Stimulated activated CD8-positive, alpha-beta memory T cell treated with anti-CD3 and anti-CD28 coated beads, Interleukin-15, amount 100 ng/mL, for 24 hours (primary cell): ENCODE data around the gene DSG1.
"Not testable (repeated sequence)": the region's sequence is repeated elsewhere in the genome, so short reads cannot be mapped to it uniquely, and the experiment has no call there.

Experiments used
- DNase-seq: peaks from one replicate; pipeline ENCODE4 v3.0.0-alpha.2; 2020; ENCODE audit warnings: low read depth

DSG1 gene

DNA sequence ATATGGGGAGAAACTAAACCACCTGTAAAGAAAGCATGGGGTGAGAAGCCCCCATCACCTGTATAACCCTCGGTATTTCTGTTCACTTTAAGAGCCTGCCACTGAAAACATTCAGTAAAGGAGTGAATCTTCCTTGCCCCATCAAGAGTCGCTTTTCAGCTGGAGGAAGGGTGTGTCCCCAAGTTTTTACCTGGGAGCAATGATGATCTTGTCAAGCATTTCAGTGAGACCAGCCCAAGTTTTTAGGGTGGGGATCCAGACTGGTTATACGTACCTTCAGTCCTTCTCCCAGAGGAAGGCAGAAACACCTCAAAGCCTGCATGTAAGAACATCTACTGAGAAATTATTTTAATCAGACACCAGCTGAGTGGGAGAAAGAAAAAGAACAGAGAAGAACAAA, at the start of gene DSG1:
TSS of gene DSG1 (plus strand) at position 301 of the 400 bp plus-strand sequence. CDS start 141 bp downstream, outside the sequence.
- DNase-seq = no peak

DNA sequence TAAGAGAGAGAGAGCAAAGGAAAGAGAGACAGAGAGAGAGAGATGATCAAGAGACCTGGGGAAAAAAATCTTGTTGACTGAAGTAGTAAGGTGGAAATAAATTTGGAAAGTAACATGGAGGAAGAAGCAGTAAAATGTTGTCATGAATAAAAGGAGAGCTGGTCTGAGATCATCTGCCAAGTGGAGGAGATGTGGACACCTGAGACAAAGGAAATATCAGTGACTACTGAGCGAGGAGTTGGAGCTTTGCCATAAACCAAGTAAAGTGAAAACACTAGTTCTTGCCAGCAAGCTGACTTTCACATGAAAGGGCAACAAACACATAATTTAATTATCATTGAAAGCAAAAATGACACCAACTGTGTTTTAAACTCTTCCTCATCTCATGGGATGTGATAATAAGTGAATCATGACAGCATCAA, 49.0 kb upstream of the DSG1 start:
- no peak for DNase-seq

- no peak for DNase-seq
Observed at GRCh38 chr18:31269566-31269965, 48.4 kb upstream of the DSG1 start.

GRCh38 chr18:31270578-31270977, 47.4 kb upstream of the DSG1 start:
- no peak for DNase-seq

DNA sequence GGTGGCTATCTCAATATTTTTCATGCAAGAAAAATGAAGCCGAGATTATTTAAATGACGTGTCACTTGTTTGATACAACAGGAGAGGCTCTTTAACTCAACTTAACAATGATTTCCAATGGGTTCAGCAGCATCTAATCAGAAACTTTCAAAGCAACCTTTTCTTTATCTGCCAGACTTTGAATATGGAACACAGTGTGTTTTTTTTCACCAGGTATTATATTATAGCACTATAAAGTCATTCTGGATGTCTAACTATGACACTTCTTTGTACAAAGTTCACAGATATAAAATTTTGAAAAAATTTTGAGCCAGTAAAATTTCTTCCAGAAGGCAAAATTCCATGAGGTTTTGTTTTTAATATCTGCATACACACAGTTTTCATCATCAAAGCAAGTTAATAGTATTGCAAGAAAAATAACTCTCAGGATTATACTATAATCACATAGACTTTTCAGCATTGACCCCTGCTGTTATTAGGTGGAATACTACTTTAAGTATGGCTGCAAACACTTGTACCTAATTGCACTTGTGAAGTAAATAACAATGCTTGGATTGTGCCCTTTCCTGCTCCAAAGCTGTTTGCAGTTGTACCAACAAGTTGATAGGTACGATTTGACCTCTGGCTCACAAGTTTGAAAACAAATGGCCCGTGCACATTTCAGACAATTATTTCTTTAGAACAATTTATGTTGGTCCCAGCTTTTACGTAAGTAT, 44.0 kb upstream of the DSG1 start:
- no peak for DNase-seq

DNA sequence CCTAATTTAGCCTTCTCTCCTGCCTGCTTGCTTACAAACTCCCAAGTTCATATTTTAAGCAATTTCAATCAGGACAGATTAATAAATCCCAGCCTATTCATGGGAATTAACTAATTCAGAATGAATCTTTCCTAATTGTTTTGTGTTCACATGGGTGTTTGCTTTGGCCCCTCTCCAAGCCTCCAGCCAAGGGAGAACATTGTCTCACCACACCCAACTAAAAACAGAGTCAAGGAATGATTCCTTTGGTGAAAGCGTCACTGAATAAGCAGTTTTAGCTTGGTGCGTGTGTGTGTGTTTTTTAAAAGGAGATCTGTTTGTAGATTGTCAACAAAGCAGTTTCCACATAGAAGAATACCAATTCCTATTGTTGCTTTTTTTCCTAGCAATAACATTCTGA, 43.0 kb upstream of the DSG1 start:
- no peak for DNase-seq

DNA sequence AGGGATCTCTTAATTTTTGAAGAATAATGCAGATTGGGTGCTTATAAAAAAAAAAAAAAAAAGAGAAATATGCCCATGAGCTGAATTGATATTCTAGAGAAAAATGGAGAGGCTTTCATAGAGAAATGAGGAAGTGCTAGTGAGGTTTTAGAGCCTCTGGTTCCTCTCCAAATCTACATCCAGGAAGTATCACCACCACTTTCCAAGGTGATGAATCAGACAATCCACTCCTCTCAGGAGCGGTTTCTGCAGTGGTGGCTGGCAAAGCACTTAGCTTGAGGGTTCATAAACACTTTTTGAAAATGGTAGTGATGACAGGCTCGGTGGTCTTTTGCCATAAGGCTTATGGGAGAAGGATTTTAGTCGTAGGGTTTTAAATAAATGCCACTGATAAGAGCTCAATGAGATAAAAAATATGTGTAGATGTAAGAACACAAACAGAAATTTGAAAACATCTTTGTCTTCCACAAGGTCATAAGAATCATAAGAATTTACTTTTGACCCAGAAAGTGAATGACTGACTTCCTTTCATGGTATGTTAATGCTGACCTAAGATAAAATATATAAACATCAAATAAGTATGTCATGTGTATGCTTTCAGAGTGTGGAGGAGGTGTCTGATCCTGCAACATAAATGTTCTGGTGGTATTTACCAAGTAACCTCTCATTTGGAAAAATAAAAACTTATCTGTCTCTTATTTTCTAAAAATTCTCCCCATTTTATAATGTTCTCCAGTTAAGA, 42.1 kb upstream of the DSG1 start:
- no peak for DNase-seq

GRCh38 chr18:31278609-31279071, 39.3 kb upstream of the DSG1 start:
- no peak for DNase-seq

DNA sequence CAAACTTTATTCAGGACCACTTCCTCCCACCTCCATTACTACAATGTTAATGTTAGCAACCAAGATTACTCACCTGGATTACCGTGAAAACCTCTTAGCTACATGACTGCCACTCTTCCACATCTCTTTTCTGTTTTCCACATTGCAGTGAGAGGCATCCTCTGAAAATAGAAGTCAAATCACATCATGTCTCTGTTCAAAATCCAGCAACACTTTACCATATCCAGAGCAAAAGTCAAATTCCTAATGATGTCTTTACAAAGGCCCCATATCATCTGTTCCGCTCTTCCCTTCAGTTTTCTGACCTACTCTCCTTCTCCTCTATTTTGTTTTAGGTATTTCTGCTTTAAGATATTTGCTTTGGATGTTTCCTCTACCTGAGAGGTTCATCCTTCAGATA, 37.5 kb upstream of the DSG1 start:
- DNase-seq = no peak

DNA sequence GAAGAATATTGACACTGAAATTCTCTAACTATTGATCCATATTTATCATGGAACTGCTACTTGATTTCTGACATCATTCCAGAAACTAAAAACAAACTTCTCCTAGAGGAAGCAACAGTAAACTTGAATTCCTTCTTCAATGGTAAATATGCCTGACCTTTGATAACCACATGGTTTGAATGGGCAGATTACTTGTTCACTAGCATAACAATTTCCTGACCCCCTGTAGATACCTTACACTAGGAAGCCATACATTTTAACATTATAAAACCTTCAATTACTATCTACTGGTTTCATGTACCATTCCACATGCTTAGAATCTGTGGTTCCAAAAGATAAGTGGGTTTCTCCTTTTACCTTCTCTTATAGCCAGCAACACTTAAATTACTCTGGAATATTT, 36.5 kb upstream of the DSG1 start:
- no peak for DNase-seq

DNA sequence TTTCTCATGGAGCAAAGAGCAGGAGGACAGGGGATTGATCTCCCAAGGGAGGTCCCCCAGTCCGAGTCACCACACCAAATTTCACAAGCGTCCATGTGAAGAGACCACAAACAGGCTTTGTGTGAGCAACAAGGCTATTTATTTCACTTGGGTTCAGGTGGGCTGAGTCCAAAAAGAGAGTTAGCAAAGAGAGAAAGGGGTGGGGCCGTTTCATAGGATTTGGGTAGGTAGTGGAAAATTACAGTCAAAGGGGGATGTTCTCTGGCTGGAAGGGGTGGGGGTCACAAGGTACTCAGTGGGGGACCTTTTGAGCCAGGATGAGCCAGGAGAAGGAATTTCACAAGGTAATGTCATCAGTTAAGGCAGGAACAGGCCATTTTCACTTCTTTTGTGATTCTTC, 28.5 kb upstream of the DSG1 start:
- DNase-seq = not testable (repeated sequence)

DNA sequence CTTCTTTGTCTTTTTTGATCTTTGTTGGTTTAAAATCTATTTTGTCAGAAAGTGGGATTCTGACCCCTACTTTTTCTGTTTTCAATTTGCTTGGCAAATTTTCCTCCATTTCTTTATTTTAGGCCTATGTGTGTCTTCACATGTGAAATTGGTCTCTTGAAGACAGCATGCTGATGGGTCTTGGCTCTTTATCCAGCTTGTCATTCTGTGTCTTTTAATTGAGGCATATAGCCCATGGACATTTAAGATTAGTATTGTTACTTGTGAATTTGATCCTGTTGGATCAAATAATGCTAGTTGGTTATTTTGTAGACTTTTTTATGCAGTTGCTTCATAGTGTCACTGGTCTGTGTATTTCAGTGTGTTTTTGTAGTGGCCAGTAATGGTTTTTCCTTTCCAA, 26.3 kb upstream of the DSG1 start:
- no peak for DNase-seq

- no peak for DNase-seq
Observed at GRCh38 chr18:31294199-31294747, 23.7 kb upstream of the DSG1 start.

GRCh38 chr18:31297248-31297647, 20.7 kb upstream of the DSG1 start:
- DNase-seq = no peak

DNA sequence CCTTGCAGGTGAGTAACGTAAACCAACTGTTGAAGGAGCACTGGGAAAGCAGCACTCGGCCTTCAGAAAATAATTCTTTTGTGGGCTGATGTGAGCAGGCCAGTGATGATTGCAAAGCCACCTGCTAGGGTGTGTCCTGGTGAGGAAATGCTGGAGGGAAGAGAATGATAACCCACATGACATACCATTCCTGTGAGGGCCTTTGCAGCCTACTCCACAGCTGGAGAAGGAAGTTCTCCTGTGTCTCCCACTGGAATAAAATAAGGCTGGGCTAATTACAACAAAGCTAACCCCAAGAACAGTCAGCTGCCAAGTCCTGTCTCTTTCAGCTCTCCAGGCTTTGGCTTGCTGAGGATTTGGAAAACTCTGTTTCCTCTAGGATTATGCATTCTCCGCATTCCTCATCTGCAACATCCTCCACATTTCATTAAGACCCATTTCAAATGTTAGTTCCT, 16.7 kb upstream of the DSG1 start:
- DNase-seq = no peak

DNA sequence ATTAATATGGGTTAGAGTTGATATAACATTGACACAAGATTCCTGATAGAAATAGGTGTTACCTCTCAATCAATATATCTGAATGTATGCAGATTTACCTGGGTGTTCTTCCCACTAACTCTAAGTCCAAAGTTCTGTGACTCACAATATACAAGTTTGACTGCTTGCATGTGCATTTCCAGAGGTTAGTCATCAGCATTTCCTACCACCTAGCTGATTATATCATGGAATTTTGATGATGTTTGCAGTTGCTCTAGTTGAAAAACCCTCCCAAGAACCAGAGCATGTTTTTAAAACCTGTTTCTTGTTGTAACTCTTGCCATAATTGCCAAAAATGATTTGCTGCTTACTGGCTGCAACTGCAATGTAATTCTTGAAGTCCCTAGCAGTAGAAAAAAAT, 15.0 kb upstream of the DSG1 start:
- DNase-seq = no peak

DNA sequence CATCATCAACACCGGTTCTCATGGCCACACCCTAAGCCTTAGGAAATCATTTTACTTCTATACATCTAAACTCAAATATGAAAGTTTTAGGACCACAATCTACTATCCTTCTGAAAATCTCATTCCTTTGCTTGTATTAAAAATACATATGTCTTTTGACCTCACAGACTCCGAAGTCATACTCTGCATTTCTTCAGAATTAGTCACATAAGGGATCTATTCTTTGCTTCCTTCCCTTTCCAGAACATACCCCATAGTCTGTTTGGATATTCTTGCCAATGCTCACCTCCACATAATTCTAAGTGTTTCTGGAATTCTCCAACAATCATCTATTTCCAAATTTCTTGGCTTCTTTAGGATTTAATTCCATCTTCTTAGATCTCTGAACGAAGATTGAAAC, 14.2 kb upstream of the DSG1 start:
- DNase-seq = no peak

GRCh38 chr18:31309115-31309514, 8.8 kb upstream of the DSG1 start:
- DNase-seq = no peak

- no peak for DNase-seq
Observed at GRCh38 chr18:31316974-31317373, 986 bp upstream of the DSG1 start.

DNA sequence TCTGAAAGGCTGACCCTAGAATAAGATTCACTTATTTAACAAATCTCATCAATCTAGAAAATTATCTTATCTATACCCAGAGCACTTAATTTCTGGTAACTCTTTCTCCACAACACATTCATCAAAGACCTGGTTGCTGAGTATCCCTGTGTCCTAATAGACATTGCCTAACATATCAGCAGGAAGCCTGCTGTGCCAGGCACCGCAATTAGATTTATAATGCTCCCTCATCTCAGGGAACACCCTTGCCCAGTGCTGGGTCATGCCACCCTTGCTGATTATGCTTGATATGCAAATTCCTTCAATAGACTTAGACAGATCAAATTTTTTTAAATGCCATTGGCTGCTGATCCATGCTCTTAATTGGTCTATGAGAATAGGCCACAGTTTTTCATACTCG, 3.8 kb downstream of the DSG1 start:
- no peak for DNase-seq

DNA sequence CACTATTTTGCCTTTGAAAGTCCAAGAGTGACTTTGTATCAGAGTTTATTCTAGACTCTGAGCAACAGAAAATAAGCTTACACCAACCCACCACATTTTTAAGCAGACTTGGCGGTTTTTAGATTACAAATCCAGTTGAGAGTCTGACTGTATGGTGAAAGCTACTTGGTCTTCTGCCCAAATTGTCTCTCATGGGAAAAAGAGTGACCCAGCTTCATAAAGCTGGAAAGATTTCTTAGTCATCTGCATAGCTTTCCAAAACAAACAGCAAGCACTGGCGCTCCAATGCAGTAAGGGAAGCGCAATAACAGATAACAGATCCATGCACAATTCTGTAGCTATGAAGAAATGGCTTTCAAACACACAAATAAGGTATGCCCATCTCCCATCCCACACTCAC, 7.1 kb downstream of the DSG1 start:
- DNase-seq = no peak

- DNase-seq = no peak
Observed at GRCh38 chr18:31329787-31330438, 12.0 kb downstream of the DSG1 start.

- no peak for DNase-seq
Observed at GRCh38 chr18:31343454-31343853, 25.5 kb downstream of the DSG1 start.
